ENCODE results near the gene GOLM1. TPM values are rescaled to one million over a fixed set of nuclear protein-coding genes. Genes with fewer than 3 reads are reported as not detected.

GOLM1 gene
- total RNA-seq, 2 experiments from 2014 or later = 0.22 TPM; not detected in 1

DNA sequence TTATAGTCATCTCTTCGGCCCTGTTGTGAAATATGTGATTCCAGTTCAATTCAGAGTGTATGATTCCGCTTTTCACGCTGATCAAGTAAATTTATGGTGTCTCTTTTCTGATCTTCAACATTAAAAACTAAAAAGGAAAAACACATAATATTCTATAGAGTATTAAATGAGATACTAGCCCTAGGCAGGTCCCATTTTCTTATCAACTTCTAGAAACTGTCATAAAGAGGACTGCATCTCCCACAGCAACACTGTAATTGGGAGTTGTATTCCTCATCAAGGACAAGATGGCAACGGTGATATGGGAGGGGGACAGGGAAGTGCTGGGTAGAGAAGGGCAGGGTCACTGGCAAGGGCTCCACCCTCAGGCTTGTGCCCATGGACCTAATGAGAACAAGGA, 71.6 kb downstream of the GOLM1 start:
- no peak for DNase-seq
- ATAC-seq (ENCODE audit: poor library complexity) = no peak
- H3K4me1 ChIP-seq (ENCODE audit: insufficient read depth, low read length) = no peaks in the 10 kb centered on the region
- peaks cover 7% of the 10 kb centered on the region for H3K4me1 Mint-ChIP-seq (ENCODE audit: low read depth)
- no peak overlapping the region for H3K4me3 ChIP-seq (ENCODE audit: low read length)
- ChIA-PET POLR2A (no interaction called here), CTCF (no interaction called here)
- peaks cover 21% of the 10 kb centered on the region for H3K36me3 ChIP-seq (ENCODE audit: insufficient read depth, low read length)
- peaks cover 64% of the 10 kb centered on the region for H3K36me3 Mint-ChIP-seq (ENCODE audit: low read depth)
- H3K27me3 Mint-ChIP-seq = no peaks in the 10 kb centered on the region
- TF ChIP-seq, protein P1, sequence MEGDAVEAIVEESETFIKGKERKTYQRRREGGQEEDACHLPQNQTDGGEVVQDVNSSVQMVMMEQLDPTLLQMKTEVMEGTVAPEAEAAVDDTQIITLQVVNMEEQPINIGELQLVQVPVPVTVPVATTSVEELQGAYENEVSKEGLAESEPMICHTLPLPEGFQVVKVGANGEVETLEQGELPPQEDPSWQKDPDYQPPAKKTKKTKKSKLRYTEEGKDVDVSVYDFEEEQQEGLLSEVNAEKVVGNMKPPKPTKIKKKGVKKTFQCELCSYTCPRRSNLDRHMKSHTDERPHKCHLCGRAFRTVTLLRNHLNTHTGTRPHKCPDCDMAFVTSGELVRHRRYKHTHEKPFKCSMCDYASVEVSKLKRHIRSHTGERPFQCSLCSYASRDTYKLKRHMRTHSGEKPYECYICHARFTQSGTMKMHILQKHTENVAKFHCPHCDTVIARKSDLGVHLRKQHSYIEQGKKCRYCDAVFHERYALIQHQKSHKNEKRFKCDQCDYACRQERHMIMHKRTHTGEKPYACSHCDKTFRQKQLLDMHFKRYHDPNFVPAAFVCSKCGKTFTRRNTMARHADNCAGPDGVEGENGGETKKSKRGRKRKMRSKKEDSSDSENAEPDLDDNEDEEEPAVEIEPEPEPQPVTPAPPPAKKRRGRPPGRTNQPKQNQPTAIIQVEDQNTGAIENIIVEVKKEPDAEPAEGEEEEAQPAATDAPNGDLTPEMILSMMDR (IDR thresholded peaks at IDR 0.05) = no peak
- H3K27ac Mint-ChIP-seq = no peak overlapping the region
- H3K4me3 Mint-ChIP-seq = no peak overlapping the region
- H3K27ac ChIP-seq (ENCODE audit: low read depth in 1 of 2, low read length in 2 of 2) = no peak overlapping the region
- no peaks in the 10 kb centered on the region for H3K27me3 ChIP-seq (ENCODE audit: control insufficient read depth in 1 of 2, insufficient read depth in 2 of 2, low read length in 2 of 2)
- intact Hi-C loops (cut with DNase I, micrococcal nuclease) = no loop called here
- peaks cover 6% of the 10 kb centered on the region for H3K9me3 Mint-ChIP-seq
- H3K9me3 ChIP-seq (ENCODE audit: control insufficient read depth in 1 of 2, insufficient read depth in 1 of 2, low read length in 2 of 2) = peaks cover 0 to 17% of the 10 kb centered on the region in 2 experiments

DNA sequence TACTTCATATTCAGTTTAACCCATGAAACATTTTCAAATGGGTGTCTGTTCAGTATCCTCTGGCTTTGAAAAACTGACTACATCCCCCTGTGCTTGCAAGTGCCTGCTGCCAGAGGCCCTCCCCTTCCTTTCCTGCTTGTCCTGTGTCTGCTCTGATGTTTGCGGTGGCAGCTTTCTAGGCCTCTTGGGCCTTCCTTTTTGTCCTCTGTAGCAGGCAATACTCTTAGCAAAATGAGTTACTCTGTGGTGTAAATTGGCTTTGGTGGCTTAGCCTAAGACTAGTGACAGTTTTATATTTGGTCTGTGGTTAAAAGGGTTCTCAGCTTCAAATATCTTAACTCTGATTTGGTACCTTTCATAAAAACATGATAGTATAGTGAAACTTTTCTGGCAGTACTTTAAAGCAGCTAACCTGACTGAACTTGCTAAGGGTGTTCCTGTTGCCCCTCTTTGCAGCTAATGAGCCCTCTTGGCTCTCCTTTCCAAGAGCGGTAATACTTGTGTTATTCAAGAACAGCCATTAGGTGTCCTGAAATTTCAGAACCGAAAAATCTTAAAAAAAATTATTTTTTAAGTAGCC, 76.6 kb downstream of the GOLM1 start:
- Mint-ChIP-seq H3K27ac (peak overlapping the region; percentile 77), H3K4me1 (ENCODE audit: low read depth) (peaks cover 29% of the 10 kb centered on the region), H3K4me3 (no peak overlapping the region), H3K9me3 (peaks cover 4% of the 10 kb centered on the region), H3K36me3 (ENCODE audit: low read depth) (peaks cover 94% of the 10 kb centered on the region), H3K27me3 (no peaks in the 10 kb centered on the region)
- peak; percentile 32 for ATAC-seq (ENCODE audit: poor library complexity)
- DNase-seq = peak in 3 of 14 experiments; percentile 5 to 10 (median 9)
- H3K27me3 ChIP-seq (ENCODE audit: control insufficient read depth in 1 of 2, insufficient read depth in 2 of 2, low read length in 2 of 2) = no peaks in the 10 kb centered on the region
- H3K36me3 ChIP-seq (ENCODE audit: insufficient read depth, low read length) = peaks cover 47% of the 10 kb centered on the region
- no peak overlapping the region for H3K4me3 ChIP-seq (ENCODE audit: low read length)
- CTCF ChIA-PET = no interaction called here
- H3K27ac ChIP-seq (ENCODE audit: low read depth in 1 of 2, low read length in 2 of 2) = no peak overlapping the region
- POLR2A ChIA-PET = no interaction called here
- TF ChIP-seq, protein P1 (IDR thresholded peaks at IDR 0.05) = no peak
- intact Hi-C loops (cut with DNase I, micrococcal nuclease) = no loop called here
- no peaks in the 10 kb centered on the region for H3K9me3 ChIP-seq (ENCODE audit: control insufficient read depth in 1 of 2, insufficient read depth in 1 of 2, low read length in 2 of 2)
- H3K4me1 ChIP-seq (ENCODE audit: insufficient read depth, low read length) = no peaks in the 10 kb centered on the region

DNA sequence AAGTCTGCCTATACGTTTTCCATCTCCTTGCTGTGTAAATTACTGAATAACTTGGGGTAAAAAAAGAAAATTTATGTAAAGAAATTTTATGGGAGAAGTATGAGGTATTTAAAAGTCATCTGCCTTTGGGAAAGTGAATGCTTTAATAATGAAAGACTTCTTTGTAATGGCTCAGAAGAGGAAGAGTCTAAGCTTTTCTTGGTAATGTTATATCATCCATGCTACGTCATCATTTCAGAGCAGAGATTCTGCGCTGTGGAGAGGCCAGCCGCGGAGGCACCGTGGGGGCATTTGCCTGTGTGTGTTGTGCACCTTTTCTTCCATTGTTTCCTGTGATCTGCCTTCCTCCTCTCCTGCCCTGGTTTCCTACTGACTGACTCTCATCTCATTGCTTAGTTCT, 78.2 kb downstream of the GOLM1 start:
- H3K27ac Mint-ChIP-seq = peak overlapping the region; percentile 77
- TF ChIP-seq, protein P1 (IDR thresholded peaks at IDR 0.05) = no peak
- H3K4me3 Mint-ChIP-seq = no peak overlapping the region
- DNase-seq = no peak
- H3K9me3 Mint-ChIP-seq = no peaks in the 10 kb centered on the region
- Histone ChIP-seq H3K9me3 (ENCODE audit: control insufficient read depth in 1 of 2, insufficient read depth in 1 of 2, low read length in 2 of 2) (no peaks in the 10 kb centered on the region), H3K27ac (ENCODE audit: low read depth in 1 of 2, low read length in 2 of 2) (no peak overlapping the region), H3K4me3 (ENCODE audit: low read length) (no peak overlapping the region), H3K27me3 (ENCODE audit: control insufficient read depth in 1 of 2, insufficient read depth in 2 of 2, low read length in 2 of 2) (no peaks in the 10 kb centered on the region), H3K4me1 (ENCODE audit: insufficient read depth, low read length) (no peaks in the 10 kb centered on the region), H3K36me3 (ENCODE audit: insufficient read depth, low read length) (peaks cover 54% of the 10 kb centered on the region)
- intact Hi-C loops (cut with DNase I, micrococcal nuclease) = no loop called here
- H3K36me3 Mint-ChIP-seq (ENCODE audit: low read depth) = peaks cover 94% of the 10 kb centered on the region
- CTCF ChIA-PET = no interaction called here
- POLR2A ChIA-PET = no interaction called here
- H3K27me3 Mint-ChIP-seq = no peaks in the 10 kb centered on the region
- peaks cover 29% of the 10 kb centered on the region for H3K4me1 Mint-ChIP-seq (ENCODE audit: low read depth)
- no peak for ATAC-seq (ENCODE audit: poor library complexity)
